Caco-2 (cell line): Measurements from ENCODE around the gene PIP4K2A. TPM values are rescaled to one million over a fixed set of nuclear protein-coding genes. Genes with fewer than 3 reads are reported as not detected.

Source experiments
- BruUV-seq: library from RNA; stranded (reverse); fragments of 400-500 nt; replicated peaks from 2 replicates; lab custom pipeline; 2021; lab: Mats Ljungman, UMichigan
- CTCF ChIA-PET: fragments of 300-600 bp; sonication (Branson Sonifier 250); formaldehyde crosslinking; loops from one replicate; lab custom pipeline; 2022; ENCODE audit warnings: antibody characterized with exemption; lab: Charles Lee
- POLR2A ChIA-PET: fragments of 300-600 bp; sonication (Branson Sonifier 250); formaldehyde crosslinking; loops from one replicate; lab custom pipeline; 2022; ENCODE audit warnings: antibody characterized with exemption; lab: Charles Lee
- DNase-seq, 2 experiments: peaks; one replicate each; pipeline versions ENCODE4 v3.0.0 to v3.0.0-alpha.2; 2020 to 2022
- H3K27me3 ChIP-seq: replicated peaks from 2 replicates; pipeline ENCODE4 v1.6.0; 2011; ENCODE audit warnings: low read length; ENCODE audit not compliant: control insufficient read depth, insufficient read depth
- H3K36me3 ChIP-seq: 2 replicates; pipeline ENCODE4 v1.5.1; 2011; ENCODE audit warnings: low read length; ENCODE audit not compliant: control insufficient read depth, insufficient read depth
- H3K4me1 ChIP-seq: fragments of 250-450 bp; sonication (Bioruptor Pico); 2 replicates; pipeline ENCODE4 v1.5.1; 2020; ENCODE audit warnings: mild to moderate bottlenecking
- H3K4me3 ChIP-seq: 2 replicates; pipeline ENCODE4 v1.5.1; 2011; ENCODE audit warnings: low read depth, mild to moderate bottlenecking, control low read depth, low read length
- H3K9me3 ChIP-seq: fragments of 250-450 bp; sonication (Bioruptor Pico); 2 replicates; pipeline ENCODE4 v1.5.1; 2020; ENCODE audit warnings: mild to moderate bottlenecking, moderate library complexity
- H3K27ac Mint-ChIP-seq: one replicate; pipeline ENCODE4 v1.8.0; 2022; ENCODE audit warnings: mixed read lengths; ENCODE audit not compliant: unreplicated experiment
- H3K27me3 Mint-ChIP-seq: one replicate; pipeline ENCODE4 v1.8.0; 2022; ENCODE audit warnings: mixed read lengths; ENCODE audit not compliant: insufficient read depth, unreplicated experiment
- H3K36me3 Mint-ChIP-seq: one replicate; pipeline ENCODE4 v1.8.0; 2022; ENCODE audit warnings: mild to moderate bottlenecking, mixed read lengths; ENCODE audit not compliant: insufficient read depth, unreplicated experiment
- H3K4me1 Mint-ChIP-seq: one replicate; pipeline ENCODE4 v1.8.0; 2022; ENCODE audit warnings: low read depth, mixed read lengths; ENCODE audit not compliant: unreplicated experiment
- H3K4me3 Mint-ChIP-seq: one replicate; pipeline ENCODE4 v1.8.0; 2022; ENCODE audit warnings: mild to moderate bottlenecking, moderate library complexity, mixed read lengths; ENCODE audit not compliant: unreplicated experiment
- H3K9me3 Mint-ChIP-seq: one replicate; pipeline ENCODE4 v1.8.0; 2022; ENCODE audit warnings: mixed read lengths; ENCODE audit not compliant: unreplicated experiment
- intact Hi-C: fragments of 100-400 bp; cut with micrococcal nuclease; formaldehyde crosslinking; loops from one replicate; pipeline ENCODE4 v1.10.0; 2022; ENCODE audit not compliant: unreplicated experiment
- total RNA-seq: library from RNA; stranded (reverse); gene quantifications from 2 replicates; pipeline ENCODE4 v1.2.3, GENCODE V29; 2022
- TF ChIP-seq, protein P1 (sequence below), 2 experiments: fragments of 200-600 bp in 1 of 2; IDR thresholded peaks; 1 replicate in 1 of 2; 2 replicates in 1 of 2; pipeline versions ENCODE4 v1.5.1 to v1.8.0; 2011 to 2022; ENCODE audit warnings: antibody characterized with exemption in 1 of 2, control low read depth in 1 of 2, inconsistent platforms in 1 of 2, low read depth in 1 of 2, low read length in 1 of 2, mild to moderate bottlenecking in 1 of 2, moderate library complexity in 1 of 2; ENCODE audit not compliant: insufficient read depth in 1 of 2, severe bottlenecking in 1 of 2, unreplicated experiment in 1 of 2

The PIP4K2A gene
- total RNA-seq, 1 experiment from 2014 or later, result 26.9 TPM

DNA sequence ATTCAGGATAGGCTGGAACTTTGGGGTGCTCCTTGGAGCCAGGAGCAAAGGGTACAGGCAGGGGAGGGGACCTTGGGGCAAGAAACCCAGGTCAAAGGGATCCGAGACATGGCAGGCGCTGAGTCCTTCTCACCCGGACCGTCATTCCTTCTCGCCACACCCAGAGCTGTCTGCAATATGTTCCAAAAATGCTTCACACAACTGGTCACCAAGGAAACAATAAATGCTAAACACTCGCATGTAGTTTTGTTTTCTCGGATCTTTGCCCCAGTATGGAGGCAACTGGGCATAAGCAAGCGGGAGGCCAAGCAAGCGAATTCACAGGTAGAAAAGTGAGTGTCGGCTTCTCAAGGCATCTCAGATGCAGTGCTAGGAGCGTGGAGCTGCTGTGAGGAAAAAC lies 80.8 kb downstream of the PIP4K2A start:
- intact Hi-C loops, result no loop called here
- H3K4me3 Mint-ChIP-seq, result no peak overlapping the region

DNA sequence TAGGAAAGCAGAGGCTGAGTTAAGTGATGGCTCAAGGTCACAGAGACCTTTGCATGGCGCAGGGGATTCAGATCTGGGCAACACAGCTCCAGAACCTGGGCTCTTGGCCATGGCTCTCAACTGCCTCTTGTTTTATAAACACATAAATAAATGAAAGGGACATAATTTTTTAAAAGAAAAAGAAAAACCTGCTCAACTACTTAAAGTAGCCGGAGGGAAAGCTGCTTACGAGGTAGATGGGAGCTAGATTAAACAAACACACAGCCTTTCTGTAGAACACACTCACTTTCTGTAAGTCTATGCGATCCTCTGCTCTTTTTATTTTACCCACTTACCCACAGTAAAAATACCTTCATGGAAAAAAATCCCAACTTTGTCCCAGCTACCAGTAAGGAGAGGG lies 81.3 kb downstream of the PIP4K2A start:
- no peaks in the 10 kb centered on the region for H3K27me3 ChIP-seq
- no peak overlapping the region for H3K4me3 ChIP-seq
- Mint-ChIP-seq H3K36me3 (no peaks in the 10 kb centered on the region), H3K4me1 (peaks cover 19% of the 10 kb centered on the region), H3K9me3 (peaks cover 13% of the 10 kb centered on the region), H3K27ac (no peak overlapping the region), H3K27me3 (no peaks in the 10 kb centered on the region), H3K4me3 (no peak overlapping the region)
- peaks cover 34% of the 10 kb centered on the region for H3K4me1 ChIP-seq
- no peaks in the 10 kb centered on the region for H3K9me3 ChIP-seq
- no TSS peak for BruUV-seq
- TF ChIP-seq, protein P1, sequence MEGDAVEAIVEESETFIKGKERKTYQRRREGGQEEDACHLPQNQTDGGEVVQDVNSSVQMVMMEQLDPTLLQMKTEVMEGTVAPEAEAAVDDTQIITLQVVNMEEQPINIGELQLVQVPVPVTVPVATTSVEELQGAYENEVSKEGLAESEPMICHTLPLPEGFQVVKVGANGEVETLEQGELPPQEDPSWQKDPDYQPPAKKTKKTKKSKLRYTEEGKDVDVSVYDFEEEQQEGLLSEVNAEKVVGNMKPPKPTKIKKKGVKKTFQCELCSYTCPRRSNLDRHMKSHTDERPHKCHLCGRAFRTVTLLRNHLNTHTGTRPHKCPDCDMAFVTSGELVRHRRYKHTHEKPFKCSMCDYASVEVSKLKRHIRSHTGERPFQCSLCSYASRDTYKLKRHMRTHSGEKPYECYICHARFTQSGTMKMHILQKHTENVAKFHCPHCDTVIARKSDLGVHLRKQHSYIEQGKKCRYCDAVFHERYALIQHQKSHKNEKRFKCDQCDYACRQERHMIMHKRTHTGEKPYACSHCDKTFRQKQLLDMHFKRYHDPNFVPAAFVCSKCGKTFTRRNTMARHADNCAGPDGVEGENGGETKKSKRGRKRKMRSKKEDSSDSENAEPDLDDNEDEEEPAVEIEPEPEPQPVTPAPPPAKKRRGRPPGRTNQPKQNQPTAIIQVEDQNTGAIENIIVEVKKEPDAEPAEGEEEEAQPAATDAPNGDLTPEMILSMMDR (IDR thresholded peaks at IDR 0.05; ENCODE audit: insufficient read depth in 1 of 2, low read depth in 1 of 2, low read length in 1 of 2, severe bottlenecking in 1 of 2, unreplicated experiment in 1 of 2), result no peak
- CTCF ChIA-PET, result no interaction called here
- POLR2A ChIA-PET, result no interaction called here
- DNase-seq, result no peak
- H3K36me3 ChIP-seq, result no peaks in the 10 kb centered on the region
- intact Hi-C loops, result no loop called here

More for the DNA sequence above, 80.8 kb downstream of the PIP4K2A start:
- DNase-seq, result no peak
- TF ChIP-seq, protein P1 (IDR thresholded peaks at IDR 0.05; ENCODE audit: insufficient read depth in 1 of 2, low read depth in 1 of 2, low read length in 1 of 2, severe bottlenecking in 1 of 2, unreplicated experiment in 1 of 2), result no peak
- H3K27me3 Mint-ChIP-seq, result no peaks in the 10 kb centered on the region
- CTCF ChIA-PET, result no interaction called here
- H3K27me3 ChIP-seq, result no peaks in the 10 kb centered on the region
- H3K36me3 Mint-ChIP-seq, result no peaks in the 10 kb centered on the region
- H3K27ac Mint-ChIP-seq, result no peak overlapping the region
- peaks cover 15% of the 10 kb centered on the region for H3K4me1 Mint-ChIP-seq
- POLR2A ChIA-PET, result no interaction called here
- no peak overlapping the region for H3K4me3 ChIP-seq
- no peaks in the 10 kb centered on the region for H3K36me3 ChIP-seq
- BruUV-seq, result no TSS peak
- H3K9me3 Mint-ChIP-seq, result peaks cover 17% of the 10 kb centered on the region
- peaks cover 30% of the 10 kb centered on the region for H3K4me1 ChIP-seq
- no peaks in the 10 kb centered on the region for H3K9me3 ChIP-seq

DNA sequence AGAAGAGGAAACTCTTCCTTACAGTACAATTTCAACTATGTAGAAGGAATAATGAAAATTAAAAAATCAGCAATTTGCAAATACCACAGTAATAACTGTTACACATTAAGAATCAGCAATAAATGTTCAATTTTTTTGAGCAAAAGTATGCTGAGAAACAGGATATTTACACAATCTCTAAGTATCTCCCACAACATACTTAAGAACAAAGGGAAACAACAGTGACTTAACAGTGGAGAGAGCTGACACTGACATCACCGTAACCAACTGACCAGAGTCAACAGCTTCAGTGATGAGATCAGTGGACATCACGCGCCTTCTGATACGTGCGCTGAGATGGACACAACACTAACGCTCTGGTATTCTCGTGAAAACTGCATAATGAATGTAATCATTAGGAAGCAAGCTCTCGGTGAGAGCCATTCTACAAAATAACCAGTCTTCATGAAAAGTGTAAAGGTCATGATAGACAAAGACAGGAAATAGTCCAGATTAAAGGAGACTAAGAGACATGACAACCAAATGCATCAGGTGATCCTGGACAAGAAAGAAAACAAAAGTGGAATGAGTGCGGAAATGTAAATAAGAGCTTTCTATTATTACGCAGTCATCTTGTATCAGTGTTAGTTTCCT lies 82.6 kb downstream of the PIP4K2A start:
- CTCF ChIA-PET, result no interaction called here
- no peak overlapping the region for H3K27ac Mint-ChIP-seq

More for the DNA sequence above, 82.6 kb downstream of the PIP4K2A start:
- Mint-ChIP-seq H3K36me3 (no peaks in the 10 kb centered on the region), H3K9me3 (peaks cover 4% of the 10 kb centered on the region), H3K4me3 (no peak overlapping the region), H3K4me1 (peaks cover 24% of the 10 kb centered on the region), H3K27me3 (no peaks in the 10 kb centered on the region)
- TF ChIP-seq, protein P1 (IDR thresholded peaks at IDR 0.05; ENCODE audit: insufficient read depth in 1 of 2, low read depth in 1 of 2, low read length in 1 of 2, severe bottlenecking in 1 of 2, unreplicated experiment in 1 of 2), result no peak
- intact Hi-C loops, result no loop called here
- Histone ChIP-seq H3K4me1 (peaks cover 46% of the 10 kb centered on the region), H3K4me3 (no peak overlapping the region), H3K9me3 (no peaks in the 10 kb centered on the region), H3K36me3 (no peaks in the 10 kb centered on the region), H3K27me3 (no peaks in the 10 kb centered on the region)
- BruUV-seq, result no TSS peak
- no peak for DNase-seq
- POLR2A ChIA-PET, result no interaction called here
